ENCODE results near the gene CD47.

DNA sequence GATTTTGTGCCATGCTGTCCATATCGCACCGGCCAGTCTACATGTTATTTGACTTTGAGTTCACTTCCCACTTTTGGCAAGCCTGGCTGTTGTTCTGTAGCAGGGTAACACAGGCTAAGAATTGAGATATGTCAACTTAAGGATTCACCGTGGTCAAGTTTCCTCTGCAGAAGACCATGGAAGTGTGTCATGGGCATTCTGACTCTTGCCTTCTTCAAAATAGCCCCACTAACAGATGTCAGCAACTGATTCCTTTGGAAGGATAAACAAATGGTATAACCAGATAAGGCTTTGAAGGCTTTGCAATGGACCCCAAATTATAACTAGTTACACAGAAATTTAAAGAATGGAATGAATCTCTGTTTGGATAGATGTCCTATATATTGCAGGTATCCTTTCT is 20.1 kb upstream of the CD47 start:
- TF ChIP-seq FOXM1 (IDR thresholded peaks at IDR 0.05; ENCODE audit: low read depth) (no peak), TCF12 (IDR thresholded peaks at IDR 0.05) (no peak), RFX5 (IDR thresholded peaks at IDR 0.05; ENCODE audit: low read length) (no peak)
- TF ChIP-seq, protein P1, sequence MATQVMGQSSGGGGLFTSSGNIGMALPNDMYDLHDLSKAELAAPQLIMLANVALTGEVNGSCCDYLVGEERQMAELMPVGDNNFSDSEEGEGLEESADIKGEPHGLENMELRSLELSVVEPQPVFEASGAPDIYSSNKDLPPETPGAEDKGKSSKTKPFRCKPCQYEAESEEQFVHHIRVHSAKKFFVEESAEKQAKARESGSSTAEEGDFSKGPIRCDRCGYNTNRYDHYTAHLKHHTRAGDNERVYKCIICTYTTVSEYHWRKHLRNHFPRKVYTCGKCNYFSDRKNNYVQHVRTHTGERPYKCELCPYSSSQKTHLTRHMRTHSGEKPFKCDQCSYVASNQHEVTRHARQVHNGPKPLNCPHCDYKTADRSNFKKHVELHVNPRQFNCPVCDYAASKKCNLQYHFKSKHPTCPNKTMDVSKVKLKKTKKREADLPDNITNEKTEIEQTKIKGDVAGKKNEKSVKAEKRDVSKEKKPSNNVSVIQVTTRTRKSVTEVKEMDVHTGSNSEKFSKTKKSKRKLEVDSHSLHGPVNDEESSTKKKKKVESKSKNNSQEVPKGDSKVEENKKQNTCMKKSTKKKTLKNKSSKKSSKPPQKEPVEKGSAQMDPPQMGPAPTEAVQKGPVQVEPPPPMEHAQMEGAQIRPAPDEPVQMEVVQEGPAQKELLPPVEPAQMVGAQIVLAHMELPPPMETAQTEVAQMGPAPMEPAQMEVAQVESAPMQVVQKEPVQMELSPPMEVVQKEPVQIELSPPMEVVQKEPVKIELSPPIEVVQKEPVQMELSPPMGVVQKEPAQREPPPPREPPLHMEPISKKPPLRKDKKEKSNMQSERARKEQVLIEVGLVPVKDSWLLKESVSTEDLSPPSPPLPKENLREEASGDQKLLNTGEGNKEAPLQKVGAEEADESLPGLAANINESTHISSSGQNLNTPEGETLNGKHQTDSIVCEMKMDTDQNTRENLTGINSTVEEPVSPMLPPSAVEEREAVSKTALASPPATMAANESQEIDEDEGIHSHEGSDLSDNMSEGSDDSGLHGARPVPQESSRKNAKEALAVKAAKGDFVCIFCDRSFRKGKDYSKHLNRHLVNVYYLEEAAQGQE (IDR thresholded peaks at IDR 0.05; ENCODE audit: low read depth, low read length), result no peak
- TF ChIP-seq, protein P2, sequence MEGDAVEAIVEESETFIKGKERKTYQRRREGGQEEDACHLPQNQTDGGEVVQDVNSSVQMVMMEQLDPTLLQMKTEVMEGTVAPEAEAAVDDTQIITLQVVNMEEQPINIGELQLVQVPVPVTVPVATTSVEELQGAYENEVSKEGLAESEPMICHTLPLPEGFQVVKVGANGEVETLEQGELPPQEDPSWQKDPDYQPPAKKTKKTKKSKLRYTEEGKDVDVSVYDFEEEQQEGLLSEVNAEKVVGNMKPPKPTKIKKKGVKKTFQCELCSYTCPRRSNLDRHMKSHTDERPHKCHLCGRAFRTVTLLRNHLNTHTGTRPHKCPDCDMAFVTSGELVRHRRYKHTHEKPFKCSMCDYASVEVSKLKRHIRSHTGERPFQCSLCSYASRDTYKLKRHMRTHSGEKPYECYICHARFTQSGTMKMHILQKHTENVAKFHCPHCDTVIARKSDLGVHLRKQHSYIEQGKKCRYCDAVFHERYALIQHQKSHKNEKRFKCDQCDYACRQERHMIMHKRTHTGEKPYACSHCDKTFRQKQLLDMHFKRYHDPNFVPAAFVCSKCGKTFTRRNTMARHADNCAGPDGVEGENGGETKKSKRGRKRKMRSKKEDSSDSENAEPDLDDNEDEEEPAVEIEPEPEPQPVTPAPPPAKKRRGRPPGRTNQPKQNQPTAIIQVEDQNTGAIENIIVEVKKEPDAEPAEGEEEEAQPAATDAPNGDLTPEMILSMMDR (IDR thresholded peaks at IDR 0.05), result no peak
- TF ChIP-seq, protein P3, sequence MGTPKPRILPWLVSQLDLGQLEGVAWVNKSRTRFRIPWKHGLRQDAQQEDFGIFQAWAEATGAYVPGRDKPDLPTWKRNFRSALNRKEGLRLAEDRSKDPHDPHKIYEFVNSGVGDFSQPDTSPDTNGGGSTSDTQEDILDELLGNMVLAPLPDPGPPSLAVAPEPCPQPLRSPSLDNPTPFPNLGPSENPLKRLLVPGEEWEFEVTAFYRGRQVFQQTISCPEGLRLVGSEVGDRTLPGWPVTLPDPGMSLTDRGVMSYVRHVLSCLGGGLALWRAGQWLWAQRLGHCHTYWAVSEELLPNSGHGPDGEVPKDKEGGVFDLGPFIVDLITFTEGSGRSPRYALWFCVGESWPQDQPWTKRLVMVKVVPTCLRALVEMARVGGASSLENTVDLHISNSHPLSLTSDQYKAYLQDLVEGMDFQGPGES (IDR thresholded peaks at IDR 0.05; ENCODE audit: low read depth, low read length), result no peak
- TF ChIP-seq, protein P4, sequence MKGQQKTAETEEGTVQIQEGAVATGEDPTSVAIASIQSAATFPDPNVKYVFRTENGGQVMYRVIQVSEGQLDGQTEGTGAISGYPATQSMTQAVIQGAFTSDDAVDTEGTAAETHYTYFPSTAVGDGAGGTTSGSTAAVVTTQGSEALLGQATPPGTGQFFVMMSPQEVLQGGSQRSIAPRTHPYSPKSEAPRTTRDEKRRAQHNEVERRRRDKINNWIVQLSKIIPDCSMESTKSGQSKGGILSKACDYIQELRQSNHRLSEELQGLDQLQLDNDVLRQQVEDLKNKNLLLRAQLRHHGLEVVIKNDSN (IDR thresholded peaks at IDR 0.05; ENCODE audit: borderline replicate concordance, low read depth), result no peak

Data from SK-N-SH (cell line).